ENCODE measurements around the gene PRDM10.

The PRDM10 gene

GRCh38 chr11:130002846-130003716, 446 bp upstream of the PRDM10 start:
- no peak overlapping the region for H2AFZ ChIP-seq (ENCODE audit: low read length)
- no peaks in the 10 kb centered on the region for H3K9me2 ChIP-seq (ENCODE audit: low read depth, low read length)
- H3K9me3 ChIP-seq (ENCODE audit: low read length), result no peaks in the 10 kb centered on the region
- H4K20me1 ChIP-seq (ENCODE audit: insufficient read depth, low read length), result no peaks in the 10 kb centered on the region
- TF ChIP-seq, protein P1, sequence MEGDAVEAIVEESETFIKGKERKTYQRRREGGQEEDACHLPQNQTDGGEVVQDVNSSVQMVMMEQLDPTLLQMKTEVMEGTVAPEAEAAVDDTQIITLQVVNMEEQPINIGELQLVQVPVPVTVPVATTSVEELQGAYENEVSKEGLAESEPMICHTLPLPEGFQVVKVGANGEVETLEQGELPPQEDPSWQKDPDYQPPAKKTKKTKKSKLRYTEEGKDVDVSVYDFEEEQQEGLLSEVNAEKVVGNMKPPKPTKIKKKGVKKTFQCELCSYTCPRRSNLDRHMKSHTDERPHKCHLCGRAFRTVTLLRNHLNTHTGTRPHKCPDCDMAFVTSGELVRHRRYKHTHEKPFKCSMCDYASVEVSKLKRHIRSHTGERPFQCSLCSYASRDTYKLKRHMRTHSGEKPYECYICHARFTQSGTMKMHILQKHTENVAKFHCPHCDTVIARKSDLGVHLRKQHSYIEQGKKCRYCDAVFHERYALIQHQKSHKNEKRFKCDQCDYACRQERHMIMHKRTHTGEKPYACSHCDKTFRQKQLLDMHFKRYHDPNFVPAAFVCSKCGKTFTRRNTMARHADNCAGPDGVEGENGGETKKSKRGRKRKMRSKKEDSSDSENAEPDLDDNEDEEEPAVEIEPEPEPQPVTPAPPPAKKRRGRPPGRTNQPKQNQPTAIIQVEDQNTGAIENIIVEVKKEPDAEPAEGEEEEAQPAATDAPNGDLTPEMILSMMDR (IDR thresholded peaks at IDR 0.05; ENCODE audit: low read length), result no peak
- TF ChIP-seq EZH2 (IDR thresholded peaks at IDR 0.05; ENCODE audit: borderline replicate concordance, low read length), result no peak
- peaks cover 46% of the 10 kb centered on the region for H3K4me1 ChIP-seq (ENCODE audit: insufficient read depth, low read length, severe bottlenecking)
- H3K9ac ChIP-seq (ENCODE audit: low read length), result peak overlapping the region; percentile 99
- H3K27me3 ChIP-seq (ENCODE audit: insufficient read depth, low read length), result no peaks in the 10 kb centered on the region
- H3K36me3 ChIP-seq (ENCODE audit: insufficient read depth, low read length), result no peaks in the 10 kb centered on the region
- H3K79me2 ChIP-seq (ENCODE audit: insufficient read depth, low read length), result peaks cover 26% of the 10 kb centered on the region
- peak overlapping the region; percentile 92 for H3K4me2 ChIP-seq (ENCODE audit: low read length)
- H3K4me3 ChIP-seq (ENCODE audit: low read depth, low read length, poor library complexity, severe bottlenecking), result peak overlapping the region; percentile 85
- H3K27ac ChIP-seq (ENCODE audit: low read depth, low read length, poor library complexity, severe bottlenecking), result peak overlapping the region; percentile 97
- H3F3A ChIP-seq (ENCODE audit: insufficient read depth, low read length), result no peaks in the 10 kb centered on the region

GRCh38 chr11:130001461-130002351, 929 bp downstream of the PRDM10 start:
- peak overlapping the region; percentile 97 for H3K27ac ChIP-seq (ENCODE audit: low read depth, low read length, poor library complexity, severe bottlenecking)
- H3K27me3 ChIP-seq (ENCODE audit: insufficient read depth, low read length), result no peaks in the 10 kb centered on the region
- H4K20me1 ChIP-seq (ENCODE audit: insufficient read depth, low read length), result no peaks in the 10 kb centered on the region
- H3K4me2 ChIP-seq (ENCODE audit: low read length), result peak overlapping the region; percentile 99
- peaks cover 58% of the 10 kb centered on the region for H3K4me1 ChIP-seq (ENCODE audit: insufficient read depth, low read length, severe bottlenecking)
- H3K36me3 ChIP-seq (ENCODE audit: insufficient read depth, low read length), result no peaks in the 10 kb centered on the region; the same call in 1 of the 2 replicates
- H3K9me2 ChIP-seq (ENCODE audit: low read depth, low read length), result no peaks in the 10 kb centered on the region
- no peaks in the 10 kb centered on the region for H3K9me3 ChIP-seq (ENCODE audit: low read length)
- H3K9ac ChIP-seq (ENCODE audit: low read length), result peak overlapping the region; percentile 99
- peaks cover 26% of the 10 kb centered on the region for H3K79me2 ChIP-seq (ENCODE audit: insufficient read depth, low read length)
- H3F3A ChIP-seq (ENCODE audit: insufficient read depth, low read length), result no peaks in the 10 kb centered on the region; the same call in 1 of the 2 replicates
- TF ChIP-seq, protein P1 (IDR thresholded peaks at IDR 0.05; ENCODE audit: low read length), result no peak
- no peak for TF ChIP-seq EZH2 (IDR thresholded peaks at IDR 0.05; ENCODE audit: borderline replicate concordance, low read length)
- H3K4me3 ChIP-seq (ENCODE audit: low read depth, low read length, poor library complexity, severe bottlenecking), result peak overlapping the region; percentile 85
- H2AFZ ChIP-seq (ENCODE audit: low read length), result no peak overlapping the region

- no peaks in the 10 kb centered on the region; the same call in 1 of the 2 replicates for H3F3A ChIP-seq (ENCODE audit: insufficient read depth, low read length)
- peak overlapping the region; percentile 97 for H3K27ac ChIP-seq (ENCODE audit: low read depth, low read length, poor library complexity, severe bottlenecking)
- TF ChIP-seq, protein P1 (IDR thresholded peaks at IDR 0.05; ENCODE audit: low read length), result no peak
- no peak for TF ChIP-seq EZH2 (IDR thresholded peaks at IDR 0.05; ENCODE audit: borderline replicate concordance, low read length)
- peak overlapping the region; percentile 99 for H3K4me2 ChIP-seq (ENCODE audit: low read length)
- H3K9me2 ChIP-seq (ENCODE audit: low read depth, low read length), result no peaks in the 10 kb centered on the region
- no peak overlapping the region for H2AFZ ChIP-seq (ENCODE audit: low read length)
- H4K20me1 ChIP-seq (ENCODE audit: insufficient read depth, low read length), result no peaks in the 10 kb centered on the region
- H3K9ac ChIP-seq (ENCODE audit: low read length), result peak overlapping the region; percentile 99
- H3K79me2 ChIP-seq (ENCODE audit: insufficient read depth, low read length), result peaks cover 26% of the 10 kb centered on the region
- H3K4me3 ChIP-seq (ENCODE audit: low read depth, low read length, poor library complexity, severe bottlenecking), result peak overlapping the region; percentile 85
- peaks cover 68% of the 10 kb centered on the region for H3K4me1 ChIP-seq (ENCODE audit: insufficient read depth, low read length, severe bottlenecking)
- no peaks in the 10 kb centered on the region for H3K9me3 ChIP-seq (ENCODE audit: low read length)
- no peaks in the 10 kb centered on the region for H3K27me3 ChIP-seq (ENCODE audit: insufficient read depth, low read length)
- no peaks in the 10 kb centered on the region; the same call in 1 of the 2 replicates for H3K36me3 ChIP-seq (ENCODE audit: insufficient read depth, low read length)
These were observed 2.0 kb downstream of the PRDM10 start for GRCh38 chr11:130000552-130001176.

Measured in OCI-LY1 (cell line).